Large intestine (tissue), 12 donors: ENCODE data around the gene CRABP1. TPM values are rescaled to one million over a fixed set of nuclear protein-coding genes. Genes with fewer than 3 reads are reported as not detected.

Experiments
- DNase-seq, 2 donors: peaks; one replicate each; pipeline versions ENCODE4 v3.0.0 to v3.0.0-alpha.2; 2013
- H3K27ac ChIP-seq: one replicate; pipeline ENCODE4 v1.5.1; 2013; ENCODE audit warnings: low read length
- H3K27me3 ChIP-seq: 2 replicates; pipeline ENCODE4 v1.6.1; 2013; ENCODE audit warnings: low read length; ENCODE audit not compliant: control insufficient read depth, insufficient read depth
- H3K36me3 ChIP-seq: 2 replicates; pipeline ENCODE4 v1.6.1; 2013; ENCODE audit warnings: low read length; ENCODE audit not compliant: control insufficient read depth, insufficient read depth
- H3K4me1 ChIP-seq: one replicate; pipeline ENCODE4 v1.6.1; 2013; ENCODE audit warnings: low read length; ENCODE audit not compliant: control insufficient read depth, insufficient read depth
- H3K4me3 ChIP-seq: one replicate; pipeline ENCODE4 v1.5.1; 2013; ENCODE audit warnings: low read length
- H3K9me3 ChIP-seq: one replicate; pipeline ENCODE4 v1.6.1; 2013; ENCODE audit warnings: mild to moderate bottlenecking, low read depth, low read length, moderate library complexity; ENCODE audit not compliant: control insufficient read depth
- WGBS: methylation state at CpG from one replicate; pipeline ENCODE4 v1.1.5; 2013; ENCODE audit warnings: low lambda C conversion rate; ENCODE audit not compliant: insufficient coverage; 5-methylcytosine and 5-hydroxymethylcytosine counted together
- long read RNA-seq, 11 donors: transcript quantifications; one replicate each; lab custom pipeline, GENCODE V29; 2026
- polyA plus RNA-seq: library from polyadenylated mRNA; unstranded; fragments of 120-200 nt; gene quantifications from one replicate; pipeline ENCODE4 v1.2.1, GENCODE V29; 2013

Gene CRABP1
- 16.9 TPM for polyA plus RNA-seq
- long read RNA-seq, donor 1, transcript CRABP1-201 (4 exons, 772 nt): major isoform, 9 of 9 reads
- long read RNA-seq, donor 1, partial matches to known transcripts: 0 of 9 reads
- long read RNA-seq, donor 1, other reads (novel, unspliced or antisense): 0 of 9 reads
- long read RNA-seq, donor 2, transcript CRABP1-201 (4 exons, 772 nt): major isoform, 16 of 16 reads
- long read RNA-seq, donor 2, partial matches to known transcripts: 0 of 16 reads
- long read RNA-seq, donor 2, other reads (novel, unspliced or antisense): 0 of 16 reads
- long read RNA-seq, donor 3: 0 reads
- long read RNA-seq, donor 4, partial matches to known transcripts: 0 of 2 reads
- long read RNA-seq, donor 4, other reads (novel, unspliced or antisense): 0 of 2 reads
- long read RNA-seq, donor 5, transcript CRABP1-201 (4 exons, 772 nt): major isoform, 25 of 26 reads
- long read RNA-seq, donor 5, partial matches to known transcripts: 0 of 26 reads
- long read RNA-seq, donor 5, other reads (novel, unspliced or antisense): 0 of 26 reads
- long read RNA-seq, donor 6, transcript CRABP1-201 (4 exons, 772 nt): major isoform, 12 of 12 reads
- long read RNA-seq, donor 6, partial matches to known transcripts: 0 of 12 reads
- long read RNA-seq, donor 6, other reads (novel, unspliced or antisense): 0 of 12 reads
- long read RNA-seq, donor 7, transcript CRABP1-201 (4 exons, 772 nt): major isoform, 53 of 61 reads
- long read RNA-seq, donor 7, partial matches to known transcripts: 5 of 61 reads
- long read RNA-seq, donor 7, other reads (novel, unspliced or antisense): 0 of 61 reads
- long read RNA-seq, donor 8, transcript CRABP1-201 (4 exons, 772 nt): major isoform, 17 of 17 reads
- long read RNA-seq, donor 8, partial matches to known transcripts: 0 of 17 reads
- long read RNA-seq, donor 8, other reads (novel, unspliced or antisense): 0 of 17 reads
- long read RNA-seq, donor 9, transcript CRABP1-201 (4 exons, 772 nt): major isoform, 23 of 23 reads
- long read RNA-seq, donor 9, partial matches to known transcripts: 0 of 23 reads
- long read RNA-seq, donor 9, other reads (novel, unspliced or antisense): 0 of 23 reads
- long read RNA-seq, donor 10, transcript CRABP1-201 (4 exons, 772 nt): major isoform, 8 of 9 reads
- long read RNA-seq, donor 10, partial matches to known transcripts: 0 of 9 reads
- long read RNA-seq, donor 10, other reads (novel, unspliced or antisense): 0 of 9 reads
- long read RNA-seq, donor 11, transcript CRABP1-201 (4 exons, 772 nt): major isoform, 16 of 17 reads
- long read RNA-seq, donor 11, partial matches to known transcripts: 0 of 17 reads
- long read RNA-seq, donor 11, other reads (novel, unspliced or antisense): 0 of 17 reads

- Histone ChIP-seq H3K4me3 (peak within 1 kb of the TSS; percentile 22), H3K4me1 (peaks cover 8% of the 10 kb centered on the region), H3K27me3 (peaks cover 60% of the 10 kb centered on the region), H3K27ac (no peak within 1 kb of the TSS), H3K9me3 (no peaks in the 10 kb centered on the region), H3K36me3 (no peaks in the 10 kb centered on the region)
- no peak for DNase-seq
- no CpG with 5 or more reads among the region's 67 CpGs for WGBS
Observed at GRCh38 chr15:78340231-78341056, at the start of gene CRABP1. CRABP1 (plus strand) TSS chr15:78340353; CDS start chr15:78340429, 76 bp downstream.

DNA sequence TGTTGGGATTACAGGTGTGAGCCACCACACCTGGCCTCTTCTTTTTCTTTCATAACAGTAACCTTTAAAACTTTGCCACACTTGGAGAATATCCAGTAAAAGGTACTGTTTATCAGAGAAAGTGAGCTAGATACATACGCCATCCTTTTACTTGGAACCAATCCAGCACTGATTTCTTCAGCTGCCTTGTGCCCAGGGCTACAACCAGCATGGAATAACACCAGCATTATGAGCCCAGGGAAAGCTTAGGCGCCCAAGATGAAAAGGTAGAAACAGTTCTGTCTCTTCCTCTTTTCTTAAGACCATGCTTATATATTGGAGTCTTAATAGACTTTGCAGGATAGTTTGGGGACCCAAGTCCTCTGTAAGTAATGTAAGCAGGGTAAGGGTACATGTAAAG lies 49.1 kb upstream of the CRABP1 start:
- no CpG with 5 or more reads among the region's 2 CpGs for WGBS
- H3K27me3 ChIP-seq: no peaks in the 10 kb centered on the region
- H3K4me3 ChIP-seq: no peak overlapping the region
- no peaks in the 10 kb centered on the region for H3K9me3 ChIP-seq
- H3K36me3 ChIP-seq: peaks cover 48% of the 10 kb centered on the region
- no peak overlapping the region for H3K27ac ChIP-seq
- peaks cover 3% of the 10 kb centered on the region for H3K4me1 ChIP-seq
- DNase-seq: no peak

DNA sequence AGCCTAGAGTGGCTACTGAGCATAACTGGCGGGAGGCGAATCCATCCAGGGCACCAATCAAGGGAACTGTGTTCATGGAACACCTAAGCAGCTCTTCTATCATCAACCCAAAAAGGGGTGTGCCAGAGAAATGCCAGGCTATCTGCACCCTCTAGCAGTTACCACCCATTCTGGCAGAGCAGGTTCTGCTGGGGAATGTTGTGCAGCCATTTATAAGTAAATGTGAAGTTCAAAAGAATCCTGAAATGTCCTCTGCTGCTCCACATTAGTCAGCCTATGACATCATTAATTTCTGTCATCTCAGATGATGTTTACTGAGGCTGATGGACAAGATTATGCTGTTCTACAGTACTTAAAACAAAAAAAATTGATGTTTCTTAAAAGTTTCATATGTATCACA lies 48.5 kb upstream of the CRABP1 start:
- no peak for DNase-seq
- Histone ChIP-seq H3K27ac (no peak overlapping the region), H3K4me3 (no peak overlapping the region), H3K27me3 (no peaks in the 10 kb centered on the region), H3K36me3 (peaks cover 42% of the 10 kb centered on the region), H3K4me1 (peaks cover 3% of the 10 kb centered on the region), H3K9me3 (no peaks in the 10 kb centered on the region)
- no CpG with 5 or more reads among the region's 2 CpGs for WGBS

GRCh38 chr15:78292219-78292618 lies 47.9 kb upstream of the CRABP1 start:
- no peak for DNase-seq
- Histone ChIP-seq H3K27me3 (no peaks in the 10 kb centered on the region), H3K4me1 (peaks cover 3% of the 10 kb centered on the region), H3K36me3 (peaks cover 41% of the 10 kb centered on the region), H3K4me3 (no peak overlapping the region), H3K27ac (no peak overlapping the region), H3K9me3 (no peaks in the 10 kb centered on the region)
- no CpG with 5 or more reads among the region's 1 CpG for WGBS

- peak; percentile 95 to 97 for DNase-seq
- Histone ChIP-seq H3K36me3 (no peaks in the 10 kb centered on the region), H3K27me3 (peaks cover 11% of the 10 kb centered on the region), H3K9me3 (no peaks in the 10 kb centered on the region), H3K27ac (peak within 1 kb of the TSS; percentile 72), H3K4me1 (peaks cover 3% of the 10 kb centered on the region), H3K4me3 (peak within 1 kb of the TSS; percentile 91)
- WGBS: no CpG with 5 or more reads among the region's 55 CpGs
Observed at GRCh38 chr15:78299101-78299930, 40.8 kb upstream of the CRABP1 start, which contains the start of gene SKIC8. SKIC8 (minus strand) TSS chr15:78299609; CDS start chr15:78295686, 3,923 bp downstream.

DNA sequence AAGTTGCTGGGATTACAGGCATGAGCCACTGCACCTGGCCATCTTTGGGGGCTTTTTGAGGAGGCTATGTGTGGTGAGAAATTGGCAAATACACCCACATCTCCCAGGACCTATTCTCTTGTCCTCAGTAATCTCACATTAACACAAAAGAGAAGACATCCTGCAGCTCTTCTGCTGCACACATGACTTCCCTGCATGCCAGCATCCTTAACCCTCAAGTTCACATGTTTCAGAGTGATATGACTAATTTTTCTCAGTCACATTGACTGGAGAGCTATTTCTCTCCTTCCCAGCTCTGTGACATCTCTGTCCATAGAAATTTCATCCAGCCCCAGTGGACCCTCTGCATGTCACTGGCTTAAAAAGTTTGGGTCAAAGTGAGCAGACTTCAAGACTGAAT lies 38.8 kb upstream of the CRABP1 start:
- Histone ChIP-seq H3K36me3 (no peaks in the 10 kb centered on the region), H3K27me3 (peaks cover 11% of the 10 kb centered on the region), H3K27ac (no peak overlapping the region), H3K9me3 (no peaks in the 10 kb centered on the region), H3K4me1 (no peaks in the 10 kb centered on the region), H3K4me3 (no peak overlapping the region)
- no peak for DNase-seq

GRCh38 chr15:78301828-78302227 lies 38.3 kb upstream of the CRABP1 start:
- peaks cover 11% of the 10 kb centered on the region for H3K27me3 ChIP-seq
- 67% methylated on average over 1 of the region's 3 CpGs for WGBS

DNA sequence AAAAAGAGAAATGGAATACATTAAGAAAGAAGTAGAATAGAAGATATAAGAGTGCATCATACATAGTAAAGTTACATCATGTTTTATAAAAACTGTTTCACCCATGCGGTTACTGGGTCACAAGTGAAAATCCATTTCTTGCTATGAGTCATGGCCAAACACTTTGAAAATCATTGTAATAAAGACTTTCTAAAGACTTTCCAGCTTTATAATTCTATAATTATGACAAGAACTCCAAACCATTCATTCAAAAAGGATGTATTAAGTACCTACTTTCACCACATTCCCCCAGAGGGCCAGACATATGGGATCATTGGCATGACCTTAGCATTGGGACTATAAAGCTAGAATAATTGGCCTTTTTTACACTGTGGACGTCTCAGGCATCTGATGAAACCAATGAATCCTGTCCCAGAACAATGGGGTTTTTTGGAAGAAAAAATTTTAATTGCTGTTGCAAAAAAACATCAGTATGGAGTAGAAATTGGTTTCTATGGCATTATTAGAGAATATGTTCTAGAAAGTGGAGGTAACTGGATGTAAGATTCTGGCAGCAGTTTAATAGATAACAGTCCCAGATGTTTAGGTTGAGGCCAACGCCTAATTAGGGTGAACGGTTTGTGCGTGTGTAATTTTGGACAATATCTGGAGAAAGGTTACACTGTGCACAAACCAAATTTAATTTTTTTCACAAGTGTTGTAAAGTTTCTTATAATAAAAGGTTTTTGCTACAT lies 37.4 kb upstream of the CRABP1 start:
- 87% methylated on average over 3 of the region's 5 CpGs for WGBS
- Histone ChIP-seq H3K27ac (no peak overlapping the region), H3K36me3 (no peaks in the 10 kb centered on the region), H3K27me3 (peaks cover 11% of the 10 kb centered on the region), H3K4me3 (no peak overlapping the region), H3K9me3 (no peaks in the 10 kb centered on the region), H3K4me1 (no peaks in the 10 kb centered on the region)
- DNase-seq: no peak

More at GRCh38 chr15:78301828-78302227, 38.3 kb upstream of the CRABP1 start:
- H3K36me3 ChIP-seq: no peaks in the 10 kb centered on the region
- no peak overlapping the region for H3K4me3 ChIP-seq
- no peak overlapping the region for H3K27ac ChIP-seq
- no peak for DNase-seq
- no peaks in the 10 kb centered on the region for H3K4me1 ChIP-seq
- no peaks in the 10 kb centered on the region for H3K9me3 ChIP-seq
